ENCODE results near the gene HS1BP3.

The HS1BP3 gene

DNA sequence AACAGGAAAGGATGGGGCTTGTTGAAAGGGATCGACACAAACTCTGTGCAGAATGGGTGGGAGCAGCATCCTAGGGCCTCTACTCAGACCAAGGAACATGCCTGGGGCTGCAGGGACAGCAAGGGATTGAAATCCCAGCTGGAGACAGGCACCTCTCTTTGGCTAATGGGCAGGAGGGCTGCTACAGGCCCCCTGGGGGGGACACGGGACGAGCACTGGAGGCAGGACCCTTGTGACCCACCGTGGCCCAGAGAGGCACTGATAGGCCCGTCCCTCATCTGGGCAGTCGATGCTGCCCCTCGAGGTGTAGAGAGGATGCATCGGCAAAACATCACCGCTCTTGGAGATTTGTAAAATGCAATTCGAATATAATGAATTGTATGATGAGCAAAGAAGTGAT is 5.1 kb downstream of the HS1BP3 start:
- no peak for DNase-seq (ENCODE audit: low spot score)

GRCh38 chr2:20645301-20645701 is 5.6 kb downstream of the HS1BP3 start:
- DNase-seq (ENCODE audit: low spot score): no peak

DNA sequence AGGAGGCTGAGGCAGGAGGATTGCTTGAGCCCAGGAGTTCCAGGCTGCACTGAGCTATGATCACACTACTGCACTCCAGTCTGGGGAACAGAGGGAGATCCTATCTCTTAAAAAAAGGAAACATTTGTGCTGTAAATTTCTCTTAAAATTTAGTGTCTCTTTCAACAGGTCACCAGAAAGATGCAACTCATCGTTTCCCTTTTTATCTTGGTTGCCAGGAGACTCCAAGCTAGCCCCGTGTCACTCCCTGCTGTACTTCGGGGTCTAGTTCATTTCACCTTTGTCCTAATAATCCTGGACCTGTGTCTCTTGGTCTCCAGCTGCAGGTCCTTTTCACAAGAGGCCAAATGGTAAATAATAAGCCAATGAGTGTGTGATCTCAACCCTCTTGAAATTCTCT is 7.1 kb downstream of the HS1BP3 start:
- no peak for DNase-seq (ENCODE audit: low spot score)

DNA sequence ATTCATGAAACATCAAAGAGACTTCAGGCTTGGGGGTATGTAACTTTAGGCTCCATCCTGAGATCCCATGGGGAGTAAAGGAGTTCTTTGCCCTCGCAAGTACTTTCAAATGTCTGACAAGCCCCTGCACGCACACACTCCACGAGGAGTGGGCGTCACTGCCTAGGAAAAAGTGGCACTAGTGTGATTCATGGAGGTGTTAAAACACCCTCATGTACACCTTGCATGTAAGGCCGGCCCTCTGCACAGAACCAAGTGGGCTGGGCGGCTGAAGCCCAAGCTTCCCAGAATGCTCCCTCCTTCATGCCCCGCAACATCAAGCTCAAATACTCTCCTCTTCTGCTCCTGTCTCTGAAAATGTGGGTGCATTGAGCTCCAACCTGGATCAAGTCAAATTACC is 7.8 kb downstream of the HS1BP3 start:
- no peak for DNase-seq (ENCODE audit: low spot score)

- DNase-seq (ENCODE audit: low spot score): peak; percentile 95
These were observed 8.6 kb downstream of the HS1BP3 start for GRCh38 chr2:20642055-20642971.

DNA sequence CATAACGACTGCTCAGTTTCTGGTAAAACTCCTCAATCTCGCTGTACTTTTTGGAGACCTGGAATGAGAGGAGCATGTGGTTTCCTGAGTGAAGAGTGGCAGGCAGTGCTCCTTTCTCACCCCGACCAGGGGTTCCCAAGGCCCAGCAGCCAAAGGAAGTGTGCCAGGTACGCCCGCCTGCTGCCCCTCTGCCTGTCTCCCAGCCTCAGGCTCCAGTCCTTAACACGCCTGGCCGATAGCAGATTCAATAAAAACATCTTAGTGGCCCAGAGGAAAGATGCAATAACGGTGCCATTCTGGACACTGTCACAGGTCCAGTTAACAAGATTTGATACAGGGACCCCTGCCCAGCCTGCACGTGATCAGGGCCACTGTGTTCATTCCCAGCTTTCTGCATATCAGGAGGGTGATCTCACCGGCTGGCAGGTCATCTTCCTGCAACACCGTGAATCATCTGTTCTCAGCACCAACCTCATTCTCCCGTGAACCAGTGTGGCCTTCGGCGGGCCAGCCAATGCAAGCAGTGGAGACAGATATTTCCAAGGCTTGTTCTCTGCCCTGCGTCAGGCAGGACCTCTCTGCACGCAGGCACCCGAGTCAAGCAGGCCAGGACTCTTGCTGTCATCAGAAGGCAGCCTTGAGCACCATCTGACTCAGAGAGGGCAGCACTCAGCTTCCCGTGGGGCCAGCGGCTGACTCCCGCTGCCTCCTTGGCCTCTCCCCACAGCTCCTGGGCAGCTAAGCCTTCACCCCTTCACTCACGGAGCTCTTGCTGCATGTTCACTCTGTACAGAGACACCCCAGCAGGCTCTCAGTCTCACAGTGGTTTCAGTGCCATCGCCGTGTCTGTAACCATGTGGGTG is 9.5 kb downstream of the HS1BP3 start:
- DNase-seq (ENCODE audit: low spot score): no peak

DNA sequence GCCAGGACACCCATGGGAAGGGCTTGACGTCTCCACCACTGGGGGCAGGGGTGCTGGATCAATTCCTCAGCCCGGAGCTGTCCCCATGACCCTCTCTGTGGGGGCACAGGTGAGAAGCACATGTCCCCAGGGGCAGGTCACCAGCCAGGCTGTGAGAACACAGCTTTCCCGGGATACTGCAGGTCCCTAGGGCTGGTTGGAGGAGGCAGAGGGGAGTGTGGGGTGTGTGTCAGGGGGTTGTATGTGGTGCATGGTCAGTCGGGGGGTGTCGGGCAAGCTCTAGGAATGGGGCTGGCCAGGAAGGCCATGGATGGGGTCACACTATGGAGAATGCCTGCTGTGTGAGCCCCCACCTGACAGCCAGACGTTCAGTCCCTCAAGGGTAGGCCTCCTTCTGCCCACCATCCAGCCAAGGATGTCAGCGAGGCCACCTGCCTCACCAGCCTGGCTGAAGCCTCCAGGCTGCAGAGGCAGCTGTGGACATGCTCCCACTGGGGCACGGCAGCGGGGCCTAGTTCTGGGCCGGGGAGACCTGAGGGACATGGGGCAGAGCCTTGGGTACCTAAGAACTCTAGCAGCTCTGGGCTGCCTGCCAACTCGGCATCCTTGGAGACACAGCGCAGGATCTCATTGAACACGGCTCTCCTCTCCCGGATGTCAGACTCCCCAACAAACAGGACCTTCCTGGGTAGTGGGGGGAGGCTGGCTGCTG is 10.3 kb downstream of the HS1BP3 start:
- no peak for DNase-seq (ENCODE audit: low spot score)

DNA sequence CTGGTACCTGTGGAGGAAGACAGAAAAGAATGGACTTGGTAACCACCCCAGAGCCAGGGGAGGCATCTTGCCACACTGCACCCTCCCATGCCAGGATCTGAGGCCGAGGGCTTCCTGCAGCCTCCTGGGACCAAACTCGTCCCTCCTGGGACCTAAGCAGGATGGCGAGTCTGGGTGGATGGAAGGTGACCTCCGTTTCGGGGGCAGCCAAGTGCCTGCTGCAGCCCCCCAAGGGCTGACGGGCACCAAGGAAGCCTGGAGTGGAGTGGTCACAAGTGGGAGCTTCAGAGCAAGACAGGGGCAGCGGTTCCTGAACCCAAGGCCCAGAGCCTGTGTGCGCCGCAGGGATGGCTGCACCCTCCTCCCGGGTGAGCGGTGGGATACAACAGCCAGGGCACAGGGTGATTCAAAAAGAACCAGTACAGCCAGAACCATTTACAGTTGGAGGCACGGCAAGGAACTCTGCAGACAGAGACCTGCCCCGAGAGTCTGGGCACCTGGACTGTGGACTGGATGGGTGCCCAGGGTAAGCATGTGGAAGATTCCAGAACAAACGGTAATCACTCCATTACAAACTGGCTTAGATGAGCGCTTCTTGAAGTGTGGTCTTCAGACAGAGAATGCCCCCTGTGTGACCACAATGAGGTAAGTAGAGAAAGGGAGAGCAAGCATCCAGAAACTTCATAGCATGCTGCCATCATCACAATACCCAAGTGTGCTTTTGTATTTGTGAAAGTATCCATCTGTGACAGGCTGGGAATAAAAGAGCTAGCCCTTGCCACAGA is 12.1 kb downstream of the HS1BP3 start:
- DNase-seq (ENCODE audit: low spot score): no peak

DNA sequence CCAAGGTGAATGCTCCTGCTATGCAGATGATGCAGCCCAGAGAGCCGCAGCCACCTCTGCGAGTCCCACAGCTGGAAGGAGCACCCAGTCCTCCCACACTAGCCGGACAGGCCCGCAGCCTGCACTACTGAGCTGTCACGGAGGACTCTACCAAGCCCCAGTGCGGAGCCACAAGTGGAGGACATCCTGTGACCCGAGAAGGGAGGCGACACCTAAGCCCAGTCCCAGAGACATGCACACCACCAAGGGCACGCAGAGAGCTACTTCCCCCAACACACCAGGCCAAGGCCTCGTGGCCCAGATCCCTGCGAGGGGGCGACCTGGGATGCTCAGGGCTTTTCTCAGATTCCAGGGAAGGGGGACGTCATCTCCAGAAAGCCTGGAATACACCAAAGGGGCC is 12.9 kb downstream of the HS1BP3 start:
- DNase-seq (ENCODE audit: low spot score): no peak

DNA sequence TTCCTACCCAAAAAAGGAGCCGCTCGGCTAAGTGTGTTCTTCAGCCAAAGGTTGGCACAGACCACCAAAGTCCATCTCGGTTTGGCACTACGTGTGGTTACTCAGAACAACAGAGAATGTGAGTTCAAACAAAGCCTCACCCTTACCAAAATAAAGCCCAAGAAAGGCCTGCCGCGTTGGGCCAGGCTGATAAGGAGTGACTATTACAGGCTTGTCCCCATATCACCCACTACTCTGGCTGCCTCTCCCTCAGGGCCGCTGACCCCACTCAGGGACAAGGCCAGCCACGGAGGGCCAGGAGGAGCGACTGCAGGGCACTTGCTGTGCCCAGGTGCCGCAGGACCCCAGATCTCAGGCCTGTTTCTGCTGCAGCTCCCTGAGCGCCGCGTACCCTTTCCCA is 13.8 kb downstream of the HS1BP3 start:
- no peak for DNase-seq (ENCODE audit: low spot score)

DNA sequence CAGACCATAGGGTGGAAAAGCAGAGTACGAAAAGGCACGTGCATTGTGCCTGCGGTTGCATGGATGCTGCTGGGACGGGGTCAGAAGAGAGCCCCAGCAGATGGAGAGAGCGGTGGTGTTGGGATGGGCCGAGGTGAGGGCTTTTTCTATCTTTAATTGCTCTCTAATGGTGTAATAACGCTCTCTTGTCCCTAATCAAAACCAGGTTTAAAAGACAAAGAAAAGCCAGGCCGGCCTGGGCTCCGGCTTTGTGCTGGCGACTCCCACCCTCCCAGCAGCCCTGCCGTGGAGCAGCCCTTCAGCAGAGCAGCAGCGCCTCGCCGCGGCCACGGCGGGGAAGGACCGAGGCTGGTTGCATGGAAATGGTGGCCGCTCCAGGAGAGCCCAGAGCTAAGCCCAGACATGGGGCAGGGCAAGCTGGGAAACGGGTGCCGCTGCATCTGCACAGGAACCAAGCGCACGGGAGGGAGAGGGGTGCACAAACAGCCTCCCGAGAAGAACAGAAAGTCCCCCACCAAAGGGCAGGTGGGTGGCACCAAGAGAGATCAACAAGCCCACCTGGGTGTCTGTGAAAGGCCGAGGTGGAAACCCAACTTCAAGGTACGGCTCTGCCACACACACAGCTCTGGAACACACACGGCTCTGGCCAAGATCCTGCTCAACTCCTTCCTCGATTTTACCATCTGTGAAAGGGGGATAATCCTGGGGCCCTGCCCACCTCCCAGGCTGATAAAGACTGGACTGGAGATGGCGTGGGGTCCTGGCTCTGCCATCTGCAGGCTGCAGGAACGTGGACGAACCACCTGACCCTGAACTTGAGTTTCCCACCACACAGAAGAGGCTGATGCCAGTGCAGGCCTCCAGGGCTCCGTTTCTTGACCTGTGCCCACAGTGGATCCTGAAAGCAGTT is 15.0 kb downstream of the HS1BP3 start:
- DNase-seq (ENCODE audit: low spot score): peak; percentile 94

GRCh38 chr2:20635113-20635510 is 15.8 kb downstream of the HS1BP3 start:
- no peak for DNase-seq (ENCODE audit: low spot score)

DNA sequence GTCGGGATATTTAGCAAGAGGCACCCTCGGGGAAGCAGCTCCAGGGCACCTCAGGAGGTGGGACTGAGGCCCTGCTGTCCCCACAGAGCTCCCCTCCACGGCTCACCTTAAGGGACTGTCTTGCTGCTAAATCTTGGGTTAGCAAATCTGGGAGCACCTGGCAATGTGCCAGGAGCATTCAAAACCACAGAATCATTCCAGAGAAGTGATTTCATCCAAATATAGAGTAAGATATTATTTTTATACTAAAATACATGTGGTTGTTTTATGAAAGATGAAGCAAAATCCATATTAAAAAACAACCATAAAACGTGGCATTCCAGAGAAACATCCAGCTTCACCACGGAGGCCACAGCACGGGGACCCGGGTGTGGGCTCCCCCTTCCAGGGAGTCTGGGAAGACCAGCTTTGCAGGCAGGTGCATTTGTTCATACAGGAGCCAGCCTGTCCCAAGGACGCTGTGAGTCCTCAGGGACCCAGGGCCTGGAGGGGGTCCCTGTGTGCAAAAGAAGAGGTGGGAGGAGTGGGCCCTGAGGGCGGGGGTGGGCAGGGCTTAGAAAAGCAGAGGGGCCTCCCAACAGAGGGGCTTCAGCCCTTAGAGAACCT is 16.3 kb downstream of the HS1BP3 start:
- no peak for DNase-seq (ENCODE audit: low spot score)

GRCh38 chr2:20633794-20634506 is 16.9 kb downstream of the HS1BP3 start:
- DNase-seq (ENCODE audit: low spot score): peak; percentile 55

GRCh38 chr2:20633001-20633400 is 17.9 kb downstream of the HS1BP3 start:
- DNase-seq (ENCODE audit: low spot score): no peak

- DNase-seq (ENCODE audit: low spot score): no peak
These were observed 18.4 kb downstream of the HS1BP3 start for GRCh38 chr2:20632446-20632990.

GRCh38 chr2:20631617-20632307 is 19.1 kb downstream of the HS1BP3 start:
- DNase-seq (ENCODE audit: low spot score): no peak

GRCh38 chr2:20630967-20631366 is 19.9 kb downstream of the HS1BP3 start:
- DNase-seq (ENCODE audit: low spot score): no peak
